OCI-LY1 (cell line): ENCODE measurements around the gene FRMD4A.

Experiments used
- CTCF ChIP-seq: fragments of 200-600 bp; sonication (generic), shearing (Covaris generic); IDR thresholded peaks from 2 replicates; pipeline ENCODE4 v1.5.1; 2017; ENCODE audit warnings: mild to moderate bottlenecking, antibody characterized with exemption, low read length, moderate library complexity, mixed read lengths
- EZH2 ChIP-seq: fragments of 200-600 bp; sonication (generic), shearing (Covaris generic); IDR thresholded peaks from 2 replicates; pipeline ENCODE4 v1.8.0; 2017; ENCODE audit warnings: borderline replicate concordance, mixed run types, mild to moderate bottlenecking, antibody characterized with exemption, low read length, moderate library complexity, mixed read lengths

- TF ChIP-seq EZH2 (no peak), CTCF (no peak)
Observed at GRCh38 chr10:13731799-13732198, 598.9 kb downstream of the FRMD4A start.
